GM19023 (cell line): Measurements from ENCODE around the gene HPCAL1.

Source experiments
- ATAC-seq: cut with Tn5 transposase; IDR thresholded peaks from one replicate; pipeline ENCODE4 v1.9.1; 2021; ENCODE audit warnings: mild to moderate bottlenecking, moderate library complexity; ENCODE audit not compliant: unreplicated experiment

The HPCAL1 gene

DNA sequence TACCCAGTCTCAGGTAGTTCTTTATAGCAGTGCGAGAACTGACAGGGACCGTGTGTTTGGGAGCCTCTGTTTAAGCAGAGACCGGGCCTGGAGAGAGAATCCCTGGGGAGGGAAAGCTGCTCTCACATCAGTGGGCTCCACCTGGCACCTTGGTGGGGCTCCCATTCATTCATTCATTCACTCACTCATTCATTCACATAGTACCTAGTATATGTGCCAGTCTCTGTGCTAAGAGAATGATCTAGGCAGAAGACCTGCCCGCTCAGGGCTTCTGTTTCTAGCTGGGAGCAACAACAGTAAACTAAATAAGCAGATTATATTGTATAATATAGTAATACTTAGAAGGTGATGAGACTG is 17.8 kb downstream of the HPCAL1 start:
- no peak for ATAC-seq

DNA sequence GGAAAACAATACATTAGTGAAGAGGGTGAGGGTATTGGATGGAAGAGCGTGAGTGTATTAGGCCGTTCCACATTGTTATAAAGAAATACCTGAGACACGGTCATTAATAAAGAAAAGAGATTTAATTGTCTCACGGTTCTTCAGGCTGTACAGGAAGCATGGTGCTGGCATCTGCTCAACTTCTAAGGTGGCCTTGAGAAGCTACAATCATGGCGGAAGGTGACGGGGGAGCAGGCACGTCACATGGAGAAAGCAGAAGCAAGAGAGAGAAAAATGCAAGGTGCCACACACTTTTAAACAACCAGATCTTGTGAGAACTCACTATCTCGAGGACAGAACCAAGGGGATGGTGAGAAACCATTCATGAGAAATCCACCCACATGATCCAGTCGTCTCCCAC is 18.2 kb downstream of the HPCAL1 start:
- no peak for ATAC-seq

DNA sequence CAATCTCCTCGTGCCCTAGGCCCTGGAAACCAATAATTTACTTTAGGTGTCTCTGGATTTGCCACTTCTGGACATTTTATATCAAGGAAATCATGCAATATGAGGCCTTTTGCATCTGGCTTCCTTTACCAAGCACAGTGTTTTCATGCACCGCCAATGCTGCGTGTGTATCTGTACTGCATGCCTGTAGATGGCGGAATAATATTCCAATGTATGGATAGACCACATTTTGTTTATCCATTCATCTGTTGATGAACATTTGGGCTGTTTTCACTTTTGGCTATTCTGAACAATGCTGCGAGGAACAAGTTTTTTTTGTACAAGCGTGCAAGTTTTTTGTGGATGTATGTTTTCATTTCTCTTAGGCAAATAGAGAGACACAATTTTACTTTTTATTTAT is 18.9 kb downstream of the HPCAL1 start:
- ATAC-seq: no peak

DNA sequence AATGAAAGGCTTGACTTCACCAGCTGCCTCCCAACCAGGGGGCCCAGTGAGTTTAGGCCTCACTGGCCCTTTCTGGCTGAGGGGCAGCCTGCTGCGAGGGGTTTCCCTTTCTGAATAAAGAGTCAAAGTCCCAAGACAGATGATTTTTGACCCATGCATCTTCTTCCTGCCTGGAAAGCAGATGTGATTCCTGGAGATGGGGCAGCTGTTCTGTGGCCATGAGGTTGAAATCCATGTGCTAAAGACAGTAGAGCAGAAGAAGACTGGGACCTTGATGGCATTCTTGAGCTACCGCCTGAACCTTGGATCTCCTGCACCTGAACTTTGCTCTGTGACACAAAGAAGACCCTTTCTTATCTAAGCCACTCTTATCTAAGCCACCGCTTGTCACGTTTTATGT is 19.8 kb downstream of the HPCAL1 start:
- no peak for ATAC-seq

DNA sequence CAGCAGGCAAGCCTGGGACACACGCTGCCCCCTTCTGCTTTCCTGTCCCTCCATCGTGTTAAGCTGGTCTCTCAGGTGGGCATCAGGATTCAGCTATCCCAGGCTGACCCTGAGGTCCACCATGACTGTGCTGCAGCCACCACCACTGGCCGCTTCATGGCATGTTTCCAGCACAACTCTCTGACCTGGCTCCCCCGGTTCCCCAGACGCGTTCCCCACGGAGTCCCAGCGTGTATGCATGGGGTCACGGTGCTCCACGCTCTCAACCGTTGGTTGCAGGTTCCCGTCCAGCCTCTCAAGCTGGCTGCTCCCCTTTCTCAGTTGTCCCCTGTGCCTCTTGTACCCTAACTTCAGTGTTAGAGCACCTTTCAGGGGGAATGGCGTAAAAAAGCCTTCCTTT is 20.3 kb downstream of the HPCAL1 start:
- no peak for ATAC-seq

DNA sequence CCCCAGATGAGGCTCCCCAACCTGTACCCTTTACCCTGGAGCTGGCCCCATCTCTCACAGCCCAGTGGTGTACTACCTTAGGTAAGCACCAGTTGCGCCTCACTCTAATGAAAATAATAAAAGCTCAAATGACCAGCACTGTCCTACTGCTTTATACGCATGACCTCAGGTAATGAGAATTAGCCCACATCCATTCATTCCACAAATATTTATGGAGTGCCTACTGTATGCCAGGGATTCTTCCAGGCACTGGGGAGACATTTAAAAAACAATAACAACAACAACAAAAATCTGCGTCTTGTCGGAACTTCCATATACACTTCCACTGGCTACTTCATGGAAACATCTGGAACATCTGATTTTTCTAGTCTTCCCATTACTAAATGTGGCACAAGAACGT is 20.8 kb downstream of the HPCAL1 start:
- ATAC-seq: no peak

DNA sequence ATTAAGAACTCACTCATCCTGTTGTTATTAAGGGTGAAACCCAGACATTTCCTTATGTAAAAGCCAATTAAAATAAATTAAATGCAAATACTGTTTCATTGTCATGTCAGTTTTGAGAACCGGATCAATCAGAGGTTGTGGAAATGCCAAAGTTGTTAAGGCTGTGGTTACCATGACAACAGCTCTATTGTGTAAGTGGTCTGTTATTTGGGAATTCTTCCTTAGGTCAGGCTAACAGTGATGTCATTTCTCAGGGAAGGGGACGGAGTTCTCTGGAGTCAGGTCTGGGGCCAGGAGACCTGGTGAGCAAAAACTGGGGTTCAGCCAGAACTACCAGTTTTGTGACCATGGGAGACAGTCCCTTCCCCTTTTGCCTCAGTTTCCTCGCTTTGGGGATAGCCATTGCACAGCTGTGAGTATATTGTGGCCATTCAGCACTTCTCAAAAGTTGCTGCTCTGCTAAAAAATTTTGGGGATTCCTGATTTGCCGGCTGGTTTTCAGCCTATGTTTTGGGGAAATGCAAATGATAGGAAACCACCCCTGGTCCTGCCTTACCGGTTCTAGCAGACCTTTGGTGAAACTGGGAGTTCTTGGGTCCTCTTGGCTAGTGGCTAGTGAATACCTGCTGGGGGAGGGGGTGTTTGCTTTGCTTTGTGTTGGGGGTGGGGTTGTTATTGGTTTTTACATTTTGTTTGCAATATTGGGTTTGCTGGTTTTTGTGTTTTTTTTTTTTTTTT is 21.6 kb downstream of the HPCAL1 start:
- no peak for ATAC-seq

DNA sequence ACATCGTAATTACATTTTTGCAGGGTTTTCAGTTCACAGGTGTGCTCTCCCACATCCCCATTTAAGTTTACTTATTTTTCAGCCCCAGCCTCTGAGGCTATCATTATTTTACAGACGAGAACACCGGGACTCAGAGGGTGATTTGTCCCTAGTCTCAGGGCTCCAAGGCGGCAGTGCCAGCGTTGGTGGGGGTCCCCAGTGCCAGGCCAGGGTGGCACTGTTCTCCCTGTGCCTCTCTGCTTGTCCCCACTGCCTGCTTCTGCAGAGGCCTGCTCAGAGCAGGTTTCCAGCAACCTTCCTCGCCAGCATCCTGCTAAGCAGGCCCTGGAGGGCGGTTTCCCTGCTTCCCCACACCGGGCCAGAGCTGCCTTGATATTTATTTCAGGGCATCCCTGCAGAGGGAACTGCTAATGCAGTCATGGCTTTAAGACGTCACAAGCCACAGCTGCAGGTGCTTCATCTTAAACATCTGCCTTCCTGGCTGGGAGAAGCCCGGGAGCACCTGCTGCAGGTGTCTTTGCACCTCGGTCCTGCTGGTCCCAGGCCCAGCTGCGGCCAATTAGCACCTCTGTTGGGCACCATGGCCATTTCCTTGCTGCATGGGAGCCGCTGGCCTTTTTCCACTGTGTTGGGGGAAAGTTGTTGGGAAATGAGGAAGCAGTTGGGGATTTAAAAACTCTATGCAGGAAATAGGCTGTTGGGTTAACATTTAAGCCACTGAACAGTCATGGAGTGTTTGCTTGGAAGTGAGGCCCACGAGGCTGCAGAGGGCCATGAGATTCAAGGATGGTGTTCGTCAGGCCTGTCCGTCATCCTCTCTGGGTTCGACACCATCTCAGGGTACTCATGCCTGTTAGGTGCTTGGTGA is 22.8 kb downstream of the HPCAL1 start:
- no peak for ATAC-seq

DNA sequence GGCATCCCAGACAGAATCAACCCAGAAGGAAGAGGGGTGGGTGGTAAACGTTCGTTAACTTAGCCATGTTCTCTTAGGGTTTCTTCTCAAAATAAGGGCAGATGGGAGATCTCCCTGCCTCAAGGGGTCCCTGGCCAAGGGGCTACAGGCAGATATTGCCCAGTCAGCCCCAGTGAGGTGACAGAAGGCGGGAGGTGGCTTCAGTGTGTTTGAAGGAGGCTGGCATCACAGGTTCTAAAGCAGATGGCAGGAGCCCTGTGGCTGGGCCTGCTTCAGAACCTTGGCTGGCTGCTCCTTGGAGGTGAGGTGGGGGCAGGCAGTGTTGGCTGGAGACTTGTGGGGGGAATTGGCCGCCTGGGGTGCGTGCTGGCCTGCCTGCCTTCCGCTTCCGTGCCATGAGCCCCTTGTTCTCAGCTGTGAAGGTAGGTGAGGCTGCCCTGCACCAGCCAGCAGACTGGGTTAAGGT is 23.5 kb downstream of the HPCAL1 start:
- ATAC-seq: no peak

DNA sequence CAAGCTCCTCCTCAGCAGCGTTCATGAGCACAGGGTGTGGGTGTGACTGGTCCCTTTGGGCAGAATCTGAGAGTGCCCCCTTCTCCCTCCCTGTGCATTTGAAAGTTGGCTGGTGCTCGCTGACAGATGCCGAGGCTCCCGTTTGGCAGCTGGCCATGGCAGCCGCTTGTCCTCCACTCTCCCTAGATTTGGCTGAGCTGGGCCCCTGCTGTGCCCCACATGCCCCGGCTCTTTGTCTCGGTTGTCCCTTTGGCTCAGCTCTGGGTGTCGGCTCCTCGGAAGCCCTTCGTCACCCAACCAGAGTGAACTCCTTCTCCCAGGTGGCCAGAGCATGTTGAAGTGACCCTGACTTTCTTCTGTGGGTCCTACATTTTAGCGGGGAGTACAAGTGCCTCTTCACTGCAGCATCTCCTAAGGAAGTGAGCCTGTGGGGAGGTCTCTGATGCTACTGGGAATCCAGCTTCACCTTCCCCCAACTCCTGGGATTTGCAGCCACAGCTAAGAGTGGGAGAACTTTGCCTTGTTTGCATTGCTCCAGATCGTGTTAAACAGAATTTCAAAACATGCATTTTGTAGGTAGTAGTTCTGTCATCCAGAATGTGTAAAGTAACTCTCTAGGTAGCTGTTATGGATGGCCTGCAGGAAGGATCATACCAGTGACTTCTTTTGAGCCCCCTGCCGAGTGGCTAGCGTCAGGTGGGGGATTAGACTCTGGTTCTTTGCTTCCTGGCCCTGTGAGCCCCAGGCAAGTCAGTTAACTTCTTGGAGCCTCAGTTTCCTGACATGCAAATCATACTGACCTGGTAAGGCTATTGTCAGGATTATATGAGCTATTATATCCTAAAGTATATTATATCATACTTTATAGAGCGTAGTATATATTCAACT is 24.2 kb downstream of the HPCAL1 start:
- ATAC-seq: no peak

DNA sequence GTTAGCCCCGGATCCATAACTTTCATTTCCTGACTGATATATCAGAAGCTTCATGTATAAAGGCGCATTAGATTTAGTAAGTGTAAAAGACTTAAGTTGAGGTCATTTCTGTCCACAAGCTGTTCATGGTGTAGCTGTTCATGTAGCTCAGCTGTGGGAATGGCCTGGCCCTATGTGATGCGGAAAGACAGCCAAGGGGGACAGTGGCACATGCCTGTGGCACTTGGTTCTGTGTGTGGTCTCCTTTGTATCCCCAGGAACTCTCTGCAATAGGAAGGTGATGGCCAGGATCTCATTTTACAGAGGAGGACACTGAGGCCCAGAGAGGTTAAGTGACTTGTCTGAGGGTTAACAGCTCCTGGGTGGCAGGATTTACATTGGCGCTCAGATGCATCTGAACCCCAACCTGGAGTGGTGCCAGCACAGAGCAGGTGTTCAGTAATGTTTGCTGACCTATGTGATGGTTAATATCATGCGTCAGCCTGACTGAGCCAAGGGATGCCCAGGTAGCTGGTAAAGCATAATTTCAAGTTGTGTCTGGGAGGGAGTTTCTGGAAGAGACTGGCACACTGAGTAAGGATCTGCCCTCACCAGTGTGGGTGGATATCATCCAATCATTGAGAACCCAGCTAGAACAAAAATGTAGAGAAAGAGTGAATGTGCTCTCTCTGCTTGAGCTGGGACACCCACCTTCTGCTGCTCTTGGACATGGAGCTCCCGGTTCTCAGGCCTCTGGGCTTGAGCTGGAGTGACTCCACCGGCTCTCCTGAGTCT is 25.4 kb downstream of the HPCAL1 start:
- no peak for ATAC-seq

DNA sequence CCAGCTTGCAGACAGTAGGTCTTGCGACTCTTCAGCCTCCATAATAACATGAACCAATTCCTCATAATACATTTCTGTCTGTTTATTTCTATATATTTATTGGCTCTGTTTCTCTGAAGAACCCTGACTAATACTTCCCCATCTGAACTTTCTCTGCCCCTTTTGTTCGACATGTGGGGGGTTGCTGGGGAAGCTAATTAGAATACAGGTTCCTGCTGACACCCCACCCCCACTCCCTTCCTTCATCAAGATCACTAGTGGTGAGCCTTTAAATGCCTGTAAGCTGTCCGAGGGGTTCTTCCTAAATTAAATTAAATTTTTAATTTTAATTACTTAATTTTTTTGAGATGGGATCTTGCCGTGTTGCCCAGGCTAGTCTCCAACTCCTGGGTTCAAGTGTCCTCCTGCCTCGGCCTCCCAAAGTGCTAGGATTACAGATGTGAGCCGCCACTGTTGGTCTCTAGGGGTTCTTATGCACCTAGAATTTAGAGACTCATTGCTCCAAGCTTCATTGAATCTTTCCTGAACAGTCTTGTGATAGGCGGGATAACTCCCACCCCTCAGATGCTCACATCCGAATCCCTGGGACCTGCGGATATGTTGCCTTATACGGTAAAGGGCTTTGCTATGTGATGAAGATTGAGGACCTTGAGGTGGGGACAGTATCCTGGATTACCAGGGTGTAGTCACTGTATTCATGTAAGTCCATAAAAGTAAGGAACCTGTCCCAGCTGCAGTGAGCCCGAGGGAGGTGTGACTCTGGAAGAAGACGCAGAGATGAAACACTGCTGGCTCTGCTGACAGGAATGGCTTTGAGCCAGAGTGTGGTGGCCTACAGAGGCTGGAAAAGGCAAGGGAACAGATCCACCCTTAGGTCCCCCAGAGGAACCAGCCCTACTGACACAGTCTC is 26.2 kb downstream of the HPCAL1 start:
- no peak for ATAC-seq

DNA sequence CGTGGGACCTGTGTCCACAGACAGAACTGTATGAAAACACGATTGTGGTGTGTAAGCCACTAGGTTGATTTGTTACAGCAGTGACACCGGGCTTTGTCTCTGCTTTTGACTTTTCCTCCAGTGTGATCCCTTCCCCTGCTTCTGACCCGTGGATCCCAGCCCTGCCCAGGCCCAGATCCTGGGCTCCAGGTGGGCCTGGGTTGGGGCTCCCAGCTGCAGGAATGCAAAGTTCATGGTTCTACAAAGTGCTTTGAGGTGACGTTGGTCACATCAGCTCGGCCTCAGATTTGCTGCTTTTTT is 26.8 kb downstream of the HPCAL1 start:
- ATAC-seq: no peak

DNA sequence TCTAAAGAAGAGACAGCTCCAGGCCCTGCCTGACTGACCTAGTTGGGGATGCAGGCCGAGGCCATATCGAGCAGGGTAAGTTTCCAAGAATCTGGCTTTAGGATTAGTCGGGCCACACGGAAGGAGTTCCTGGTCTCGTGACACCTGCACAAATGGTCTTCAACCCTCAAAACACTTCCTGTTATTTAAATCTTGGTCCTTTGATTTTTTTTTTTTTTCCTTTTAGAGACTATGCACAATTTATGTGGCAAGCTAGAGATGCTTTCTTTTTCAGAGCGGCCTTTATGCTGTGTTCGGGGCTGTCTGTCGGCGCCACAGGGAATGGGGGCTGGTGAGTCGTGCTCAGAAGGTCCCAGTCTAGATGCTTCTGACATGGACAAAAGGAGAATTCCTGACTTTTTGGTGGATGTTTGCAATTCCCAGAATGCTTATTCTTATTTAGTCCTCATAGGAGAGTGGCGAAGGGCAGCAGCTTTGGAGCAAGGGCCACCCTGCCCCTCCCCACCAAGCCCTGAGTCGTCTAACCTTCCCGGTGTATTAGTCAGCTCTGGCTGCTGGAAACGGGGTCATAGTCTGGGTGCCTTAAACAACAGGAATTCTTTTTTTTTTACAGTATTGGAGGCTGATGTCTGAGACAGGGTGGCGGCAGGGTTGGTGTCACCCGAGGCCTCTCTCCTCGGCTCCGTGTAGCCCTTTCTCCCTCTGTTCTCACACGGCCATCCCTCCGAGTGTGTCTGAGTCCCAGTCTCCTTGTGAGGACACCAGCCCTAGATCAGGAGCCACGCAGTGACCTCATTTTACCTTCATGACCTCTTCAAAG is 27.4 kb downstream of the HPCAL1 start:
- ATAC-seq: no peak

DNA sequence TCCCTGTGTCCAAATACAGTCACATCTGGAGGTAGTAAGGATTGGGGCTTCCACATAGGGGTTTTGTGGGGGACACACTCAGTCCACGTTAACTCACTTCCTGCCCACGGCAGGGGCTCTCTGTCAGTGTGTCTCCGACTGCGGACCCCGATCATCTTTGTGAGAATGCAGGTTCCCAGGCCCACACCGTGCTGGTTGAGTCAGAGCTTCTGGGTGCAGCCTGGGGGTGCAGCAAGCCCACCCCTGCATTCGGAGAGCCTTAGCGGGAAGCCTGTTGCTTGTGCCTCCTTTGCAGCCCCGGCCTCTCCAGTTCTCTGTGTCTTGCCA is 28.0 kb downstream of the HPCAL1 start:
- no peak for ATAC-seq

DNA sequence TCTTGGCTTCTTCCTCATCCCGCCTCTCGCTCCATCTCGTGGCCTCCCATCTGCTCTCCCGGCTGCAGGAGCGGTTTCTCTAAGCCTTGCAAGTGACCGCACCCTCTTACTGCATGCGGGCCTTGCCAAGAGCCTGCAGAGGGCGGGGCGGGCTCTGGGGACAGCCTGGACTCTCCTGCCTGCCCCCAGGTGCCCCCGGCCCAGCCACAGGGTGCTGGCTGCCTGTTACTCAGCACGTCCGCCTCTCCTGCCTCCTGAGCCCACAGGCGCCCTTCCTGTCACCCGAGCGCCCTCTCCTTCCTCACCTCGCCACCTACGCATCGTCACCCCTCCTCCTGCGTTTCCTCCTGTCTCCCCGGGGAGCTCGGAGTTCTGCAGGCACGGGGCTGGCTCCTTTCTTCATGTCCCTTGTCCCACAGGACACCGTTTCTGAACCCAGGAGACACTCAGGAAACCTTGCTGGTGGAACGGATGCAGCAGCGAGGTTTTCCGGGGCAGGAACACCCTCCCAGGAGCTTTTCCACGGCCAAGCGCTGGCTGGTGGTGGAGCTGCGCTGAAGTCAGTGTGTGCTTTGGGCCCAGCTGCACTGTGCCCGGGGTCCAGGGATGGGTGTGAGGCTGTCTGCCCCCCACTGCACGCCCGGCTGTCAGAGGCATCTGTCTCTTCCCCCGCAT is 28.5 kb downstream of the HPCAL1 start:
- ATAC-seq: peak; percentile 38

DNA sequence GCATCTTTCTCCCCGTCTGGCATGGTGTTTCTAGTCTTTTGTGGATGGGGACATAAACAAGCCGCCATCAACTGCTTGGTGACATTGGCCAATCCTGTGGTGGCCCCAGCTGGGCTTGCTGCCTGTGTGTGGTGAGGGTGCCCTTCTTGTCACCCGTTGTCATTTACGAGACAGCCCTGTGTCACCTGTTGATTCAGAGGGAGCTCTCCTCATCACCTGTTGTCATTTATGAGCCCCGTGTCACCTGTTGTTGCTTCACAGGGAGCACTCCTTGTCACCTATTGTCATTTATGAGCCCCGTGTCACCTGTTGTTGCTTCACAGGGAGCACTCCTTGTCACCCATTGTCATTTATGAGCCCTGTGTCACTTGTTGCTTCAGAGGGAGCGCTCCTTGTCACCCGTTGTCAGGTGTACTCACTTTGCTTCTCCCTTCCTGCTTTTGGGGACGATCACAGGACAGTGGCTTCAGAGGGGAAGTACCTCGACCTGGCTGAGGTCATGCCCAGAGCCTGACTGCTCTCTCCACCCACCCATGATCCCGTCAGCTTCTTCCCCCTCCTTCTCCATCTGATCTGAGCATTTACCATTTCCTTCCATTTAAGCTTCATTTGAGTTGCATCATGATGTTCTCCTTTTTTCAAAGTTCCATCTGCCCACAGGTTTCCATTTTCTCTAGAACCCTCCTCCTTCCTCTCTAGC is 29.1 kb downstream of the HPCAL1 start:
- peak; percentile 56 for ATAC-seq
